RPMI8226 (cell line): Measurements from ENCODE around the gene DCC.

Experiments
- DNase-seq: peaks from one replicate; pipeline ENCODE4 v3.0.0-alpha.2; 2015

The DCC gene

DNA sequence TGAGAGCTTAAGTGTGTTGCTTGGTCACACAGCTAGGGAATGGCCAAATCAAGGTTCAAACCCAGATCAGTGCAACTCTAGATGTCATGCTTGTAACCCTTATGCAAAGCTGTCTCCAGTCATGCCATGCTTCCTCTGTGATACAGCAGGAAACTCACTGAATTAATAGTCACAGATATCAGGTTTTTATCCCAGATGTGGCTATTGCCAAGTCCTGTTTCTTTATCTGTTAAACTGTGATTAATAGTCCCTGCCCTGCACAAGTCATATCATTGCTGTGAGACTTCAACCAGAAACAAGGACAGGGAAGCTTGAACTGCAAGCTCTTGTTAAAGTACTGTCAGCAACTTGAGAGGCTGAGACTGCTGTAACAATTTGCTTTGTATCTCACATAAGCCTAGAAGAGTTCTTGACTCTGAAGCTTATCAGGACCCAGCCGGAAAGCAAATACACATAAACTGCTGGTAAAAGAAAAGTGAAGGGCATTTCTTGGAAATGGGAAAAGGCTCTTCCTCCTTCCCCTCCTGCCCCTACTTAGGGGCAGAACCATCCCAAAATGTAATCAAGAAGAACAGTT, 609.0 kb downstream of the DCC start:
- DNase-seq: no peak

DNA sequence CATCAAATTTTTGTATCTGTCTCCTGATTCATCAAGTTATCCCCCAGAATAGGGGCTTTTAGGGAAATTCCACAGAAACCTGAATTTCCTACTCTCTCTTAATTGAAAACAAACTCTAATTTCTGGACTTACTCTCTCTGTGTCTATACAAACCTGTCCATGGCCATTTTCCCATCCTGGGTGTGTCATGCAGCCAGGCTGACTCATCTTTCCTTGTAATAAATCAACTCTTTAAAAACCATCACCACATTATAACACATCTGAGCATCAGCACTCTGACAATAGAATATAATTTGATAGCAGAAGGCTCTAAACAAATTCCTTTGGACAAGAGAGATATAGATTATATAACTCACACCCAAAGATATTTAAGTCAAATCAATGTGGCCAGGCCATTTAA, 610.2 kb downstream of the DCC start:
- no peak for DNase-seq

- DNase-seq: no peak
Measured at GRCh38 chr18:52953387-52953786, 613.4 kb downstream of the DCC start.

- DNase-seq: no peak
Measured at GRCh38 chr18:52963481-52963880, 623.5 kb downstream of the DCC start.

GRCh38 chr18:52970686-52971085, 630.7 kb downstream of the DCC start:
- no peak for DNase-seq

GRCh38 chr18:52971097-52971496, 631.1 kb downstream of the DCC start:
- DNase-seq: no peak

- no peak for DNase-seq
Measured at GRCh38 chr18:52979892-52980291, 639.9 kb downstream of the DCC start.

- DNase-seq: no peak
Measured at GRCh38 chr18:52991246-52991645, 651.2 kb downstream of the DCC start.

- no peak for DNase-seq
Measured at GRCh38 chr18:52992041-52992440, 652.0 kb downstream of the DCC start.

GRCh38 chr18:52995875-52996274, 655.9 kb downstream of the DCC start:
- DNase-seq: no peak

- DNase-seq: no peak
Measured at GRCh38 chr18:52999633-53000032, 659.6 kb downstream of the DCC start.

- DNase-seq: no peak
Measured at GRCh38 chr18:53004798-53005197, 664.8 kb downstream of the DCC start.

- no peak for DNase-seq
Measured at GRCh38 chr18:53018791-53019190, 678.8 kb downstream of the DCC start.

- DNase-seq: no peak
Measured at GRCh38 chr18:53025247-53025646, 685.2 kb downstream of the DCC start.

- no peak for DNase-seq
Measured at GRCh38 chr18:53028565-53028964, 688.6 kb downstream of the DCC start.

- DNase-seq: no peak
Measured at GRCh38 chr18:53033128-53033527, 693.1 kb downstream of the DCC start.

GRCh38 chr18:53038608-53039007, 698.6 kb downstream of the DCC start:
- DNase-seq: no peak

DNA sequence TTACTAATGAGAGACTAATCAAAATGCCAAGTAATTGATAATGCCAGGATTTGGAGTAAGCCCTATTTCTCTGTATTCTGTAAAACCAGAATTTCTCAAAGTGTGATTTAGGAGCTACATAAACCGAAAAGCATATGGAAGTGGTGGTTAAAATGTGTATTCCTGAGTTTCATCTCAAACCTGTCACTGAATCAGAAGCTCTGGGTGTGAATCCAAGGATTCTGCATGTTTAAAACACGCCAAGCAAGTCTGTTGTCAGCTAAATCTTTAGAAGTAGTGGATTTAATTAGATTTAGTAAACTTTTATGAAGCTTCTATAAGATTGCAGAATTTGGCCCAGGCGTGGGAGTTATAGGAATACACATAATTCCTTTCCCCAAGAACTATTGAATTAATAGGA, 700.3 kb downstream of the DCC start:
- DNase-seq: no peak

DNA sequence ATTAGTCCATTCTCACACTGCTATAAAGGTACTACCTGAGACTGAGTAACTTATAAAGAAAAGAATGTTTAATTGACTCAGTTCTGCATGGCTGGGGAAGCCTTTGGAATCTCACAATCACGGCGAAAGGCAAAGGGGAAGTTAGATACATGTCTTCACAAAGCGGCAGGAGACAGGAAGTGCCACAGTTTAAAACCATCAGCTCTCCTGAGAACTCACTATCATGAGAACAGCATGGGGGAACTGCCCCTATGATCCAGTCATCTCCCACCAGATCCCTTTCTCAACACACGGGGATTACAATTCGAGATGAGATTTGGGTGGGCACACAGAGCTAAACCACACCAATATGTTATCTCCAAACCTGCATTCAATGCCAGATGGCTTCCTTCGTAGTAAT, 716.1 kb downstream of the DCC start:
- DNase-seq: no peak

DNA sequence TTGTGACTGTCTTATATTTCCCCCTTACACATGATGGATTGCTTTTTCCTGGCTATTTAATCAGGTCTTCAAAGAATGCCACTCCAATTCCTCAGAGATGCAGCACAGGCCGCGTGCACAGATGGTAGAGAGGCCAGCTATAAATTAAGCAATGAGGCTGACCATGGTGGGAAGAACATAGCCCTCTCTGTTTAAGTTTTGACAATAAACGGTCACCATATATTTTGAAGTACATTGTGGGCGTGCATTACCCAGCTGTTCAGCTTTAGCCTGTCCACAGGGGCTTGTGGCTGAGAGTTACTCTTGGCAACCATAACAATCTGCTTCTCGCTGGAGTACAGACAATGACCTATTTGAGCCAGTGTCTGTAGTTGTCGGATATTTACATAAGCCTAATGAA, 730.8 kb downstream of the DCC start:
- no peak for DNase-seq

GRCh38 chr18:53080687-53081086, 740.7 kb downstream of the DCC start:
- no peak for DNase-seq

- DNase-seq: no peak
Measured at GRCh38 chr18:53093636-53094035, 753.6 kb downstream of the DCC start.

GRCh38 chr18:53101536-53102105, 761.6 kb downstream of the DCC start:
- DNase-seq: no peak

DNA sequence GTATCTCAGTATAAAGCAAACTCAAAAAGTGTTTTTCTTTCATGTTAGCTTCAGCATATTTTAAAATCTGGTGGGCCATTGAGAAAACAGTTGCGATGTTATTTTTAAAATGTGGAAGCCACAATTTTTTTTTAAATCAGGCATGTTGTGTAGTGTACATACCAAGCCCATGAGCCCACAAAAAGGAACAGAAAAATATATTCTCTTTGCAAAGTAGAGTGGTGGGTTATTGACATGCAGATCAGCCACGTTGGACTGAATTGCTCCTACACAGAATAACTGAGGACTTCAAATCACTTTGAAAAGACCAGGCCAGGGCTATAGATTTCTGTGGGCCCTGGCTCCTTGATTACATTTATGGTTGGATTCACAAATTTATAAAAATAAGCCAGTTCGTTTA, 774.4 kb downstream of the DCC start:
- DNase-seq: no peak

- no peak for DNase-seq
Measured at GRCh38 chr18:53115876-53116585, 776.0 kb downstream of the DCC start.
